Uterus (tissue), 2 donors: Measurements from ENCODE around the gene ARMS2.

ENCODE experiments used
- POLR2A ChIP-seq, 2 donors: fragments of 450-650 bp; IDR thresholded peaks; one replicate each; pipeline ENCODE4 v1.6.1; 2016; ENCODE audit warnings: antibody characterized with exemption in 2 of 2, mild to moderate bottlenecking in 1 of 2, moderate library complexity in 1 of 2
- TF ChIP-seq, protein P1 (sequence below), 4 experiments: fragments of 200-600 bp in 2 of 4; fragments of 450-650 bp in 2 of 4; sonication (generic) in 2 of 4; IDR thresholded peaks; one replicate each; pipeline ENCODE4 v1.5.1; 2016 to 2019; ENCODE audit warnings: antibody characterized with exemption in 4 of 4, mild to moderate bottlenecking in 2 of 4, moderate library complexity in 1 of 4

DNA sequence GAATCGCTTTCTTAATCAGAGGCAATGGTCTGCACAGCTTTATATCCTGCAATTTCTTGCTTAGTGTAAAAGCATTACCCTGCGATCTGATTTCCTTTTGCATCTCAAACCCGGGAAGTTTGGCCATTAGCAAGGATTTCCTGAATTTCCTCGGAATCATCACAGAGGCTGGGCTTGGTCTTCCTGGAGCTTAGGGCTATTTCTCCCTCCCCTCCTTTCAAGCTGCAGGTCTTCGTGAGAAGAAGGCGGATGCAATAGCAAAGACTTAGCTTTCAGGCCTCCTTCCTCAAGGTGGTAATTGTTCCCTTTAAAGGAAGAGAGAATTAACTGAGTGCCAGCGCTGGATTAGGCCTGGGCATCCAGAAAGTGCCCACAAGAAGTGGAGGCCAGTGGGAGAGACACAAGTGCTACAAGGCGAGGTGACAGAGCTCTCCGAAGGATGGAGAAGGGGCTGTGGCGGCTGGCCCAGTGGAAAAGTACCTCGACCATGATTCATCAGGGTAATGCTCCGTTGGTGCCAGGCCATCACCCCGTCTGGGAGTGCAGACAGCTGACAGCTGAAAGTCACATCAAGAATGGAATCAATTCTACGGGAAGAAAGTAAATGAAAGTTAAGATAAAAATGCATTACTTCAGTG, 4.0 kb upstream of the ARMS2 start:
- no peak for TF ChIP-seq POLR2A (IDR thresholded peaks at IDR 0.05)
- TF ChIP-seq, protein P1, sequence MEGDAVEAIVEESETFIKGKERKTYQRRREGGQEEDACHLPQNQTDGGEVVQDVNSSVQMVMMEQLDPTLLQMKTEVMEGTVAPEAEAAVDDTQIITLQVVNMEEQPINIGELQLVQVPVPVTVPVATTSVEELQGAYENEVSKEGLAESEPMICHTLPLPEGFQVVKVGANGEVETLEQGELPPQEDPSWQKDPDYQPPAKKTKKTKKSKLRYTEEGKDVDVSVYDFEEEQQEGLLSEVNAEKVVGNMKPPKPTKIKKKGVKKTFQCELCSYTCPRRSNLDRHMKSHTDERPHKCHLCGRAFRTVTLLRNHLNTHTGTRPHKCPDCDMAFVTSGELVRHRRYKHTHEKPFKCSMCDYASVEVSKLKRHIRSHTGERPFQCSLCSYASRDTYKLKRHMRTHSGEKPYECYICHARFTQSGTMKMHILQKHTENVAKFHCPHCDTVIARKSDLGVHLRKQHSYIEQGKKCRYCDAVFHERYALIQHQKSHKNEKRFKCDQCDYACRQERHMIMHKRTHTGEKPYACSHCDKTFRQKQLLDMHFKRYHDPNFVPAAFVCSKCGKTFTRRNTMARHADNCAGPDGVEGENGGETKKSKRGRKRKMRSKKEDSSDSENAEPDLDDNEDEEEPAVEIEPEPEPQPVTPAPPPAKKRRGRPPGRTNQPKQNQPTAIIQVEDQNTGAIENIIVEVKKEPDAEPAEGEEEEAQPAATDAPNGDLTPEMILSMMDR (IDR thresholded peaks at IDR 0.05): no peak
